HG02840 (cell line): ENCODE measurements around the gene ATXN2L.

ENCODE experiments used
- ATAC-seq: cut with Tn5 transposase; IDR thresholded peaks from one replicate; pipeline ENCODE4 v1.9.1; 2021; ENCODE audit warnings: mild to moderate bottlenecking, moderate library complexity, moderate number of reproducible peaks; ENCODE audit not compliant: unreplicated experiment, low FRiP score

The ATXN2L gene

GRCh38 chr16:28835864-28836760 is 13.3 kb downstream of the ATXN2L start:
- no peak for ATAC-seq

DNA sequence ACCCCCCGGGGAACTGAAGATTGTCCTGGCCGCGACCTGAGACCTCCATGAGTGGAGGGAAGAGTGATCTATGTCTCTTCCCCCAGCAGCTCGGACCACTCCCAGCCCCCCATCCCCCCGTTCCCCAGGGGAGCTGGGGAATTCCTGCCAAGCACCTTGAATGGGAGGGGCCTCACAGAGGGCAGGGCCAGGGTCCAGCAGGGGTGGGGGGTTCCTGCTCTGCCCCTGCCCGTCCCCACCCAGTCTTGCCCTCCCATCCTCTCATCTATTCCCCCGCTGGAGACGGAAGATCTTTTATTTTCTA is 13.9 kb downstream of the ATXN2L start:
- no peak for ATAC-seq

DNA sequence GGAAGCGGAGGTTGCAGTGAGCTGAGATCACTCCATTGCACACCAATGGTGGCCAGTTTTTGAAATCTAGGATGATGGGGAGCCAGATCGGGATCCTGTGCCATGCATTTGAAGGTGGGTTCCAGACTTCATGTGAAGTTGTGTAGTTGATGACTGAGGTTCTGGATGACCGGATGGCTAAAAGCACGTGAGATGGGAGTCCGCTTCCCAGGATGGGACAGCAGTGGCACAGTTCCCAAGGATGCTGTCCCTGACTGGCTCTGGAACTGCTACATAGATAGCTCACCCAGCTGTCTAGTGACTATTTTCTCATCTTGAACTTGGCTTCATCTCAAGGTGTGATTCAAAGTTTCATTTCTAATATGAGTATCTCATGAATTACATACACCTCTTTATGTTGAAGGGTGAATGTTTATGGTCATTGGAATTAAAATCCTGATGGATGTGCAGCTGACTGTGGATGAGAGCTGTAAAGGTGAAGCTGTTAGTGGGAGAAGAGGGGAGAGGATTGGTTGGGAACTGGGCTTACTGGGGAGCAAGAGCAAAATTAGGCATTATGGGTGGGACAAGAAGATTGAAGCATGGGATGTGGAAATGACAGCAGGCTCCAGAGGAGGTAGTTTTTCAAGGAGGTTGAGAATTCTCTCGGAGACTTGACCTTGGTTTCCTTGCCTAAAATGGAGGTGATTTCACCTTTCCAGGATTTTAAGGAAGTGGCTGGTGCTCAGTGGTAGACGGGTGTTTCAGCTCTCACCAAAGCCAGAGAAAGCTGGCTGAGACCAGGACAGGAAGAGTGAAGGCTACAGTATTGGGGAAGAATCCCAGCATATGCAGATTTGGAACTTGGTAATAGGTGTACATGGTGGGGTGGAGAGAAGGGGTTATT is 15.1 kb downstream of the ATXN2L start:
- ATAC-seq = no peak

- no peak for ATAC-seq
These were observed 15.7 kb downstream of the ATXN2L start for GRCh38 chr16:28838558-28838918.

- ATAC-seq = no peak
These were observed 16.3 kb downstream of the ATXN2L start for GRCh38 chr16:28839004-28839639.

DNA sequence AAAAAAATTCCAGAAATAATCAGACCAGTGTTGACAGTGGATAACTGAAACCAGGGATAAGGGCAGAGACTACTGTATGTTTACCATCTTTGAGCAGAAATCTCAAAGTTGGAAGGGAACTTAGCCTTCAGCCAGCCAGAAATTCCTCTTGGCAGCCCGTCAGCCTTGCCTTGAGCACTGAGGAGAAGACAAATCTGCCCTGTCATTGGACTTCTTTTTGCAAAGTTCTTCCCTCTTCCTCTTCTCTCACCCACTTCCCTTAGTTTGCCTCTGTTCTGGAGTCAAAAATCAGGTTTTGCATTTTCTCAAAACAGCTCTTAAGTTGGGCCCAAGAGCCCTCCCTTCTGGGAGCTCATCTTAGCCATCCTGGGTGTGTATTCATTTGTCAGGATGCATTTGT is 17.1 kb downstream of the ATXN2L start:
- ATAC-seq = no peak

DNA sequence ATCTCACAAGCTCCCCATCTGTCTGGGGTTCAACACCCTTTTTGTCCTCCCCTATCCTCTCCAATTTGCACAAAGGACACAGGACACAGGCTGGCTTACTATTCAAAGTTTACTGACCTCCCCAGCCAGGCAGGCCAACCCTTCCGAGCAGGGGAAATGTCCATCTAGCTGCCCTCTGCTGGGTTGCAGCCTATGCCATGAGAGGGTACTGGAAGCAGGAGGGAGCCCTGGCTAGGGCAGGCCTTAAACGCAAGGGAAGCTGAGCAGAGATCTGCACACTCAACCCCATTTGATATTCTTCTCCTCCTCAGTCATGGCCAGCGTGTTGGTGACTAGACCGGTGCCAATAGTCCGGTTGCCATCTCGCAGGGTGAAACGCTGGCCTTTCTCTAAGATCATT is 19.9 kb downstream of the ATXN2L start:
- ATAC-seq = no peak

DNA sequence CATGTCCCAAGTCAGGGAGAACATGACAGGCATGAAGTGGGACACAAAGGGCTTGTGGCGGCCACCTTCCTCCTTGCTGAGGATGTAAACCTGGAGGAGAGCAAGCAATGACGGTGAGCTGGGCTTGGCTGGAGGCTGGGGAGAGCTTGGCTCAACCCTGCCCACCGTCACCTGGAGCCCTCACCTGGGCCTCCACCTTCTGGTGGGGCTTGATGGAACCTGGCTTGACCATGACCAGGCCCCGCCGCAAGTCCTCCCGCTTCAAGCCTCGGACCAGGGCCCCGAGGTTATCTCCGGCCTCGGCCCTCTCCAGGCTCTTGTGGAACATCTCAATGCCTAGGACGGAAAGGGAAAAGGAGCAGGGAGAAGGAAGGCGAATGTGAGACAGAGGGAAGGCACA is 21.0 kb downstream of the ATXN2L start:
- no peak for ATAC-seq

GRCh38 chr16:28844226-28844885 is 21.6 kb downstream of the ATXN2L start:
- ATAC-seq = no peak

DNA sequence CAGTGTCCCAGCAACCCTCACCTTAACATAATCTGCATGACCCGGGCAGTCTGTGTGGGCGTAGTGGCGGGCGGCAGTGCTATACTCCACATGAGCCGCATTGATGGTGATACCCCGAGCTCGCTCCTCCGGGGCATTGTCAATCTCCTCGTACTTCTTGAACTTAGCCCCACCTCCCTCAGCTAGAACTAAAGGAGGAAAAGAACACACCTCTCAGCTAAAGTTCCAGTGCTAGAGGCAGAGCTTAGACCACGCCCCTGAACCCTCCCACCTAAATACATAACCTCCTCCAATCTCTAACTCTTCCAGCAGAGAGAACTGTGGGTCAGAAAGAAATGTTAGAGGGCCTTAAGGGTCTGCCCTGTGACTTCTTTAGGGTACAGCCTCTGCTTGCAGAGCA is 22.5 kb downstream of the ATXN2L start:
- ATAC-seq = no peak

- peak; percentile 10 for ATAC-seq
These were observed 22.9 kb downstream of the ATXN2L start for GRCh38 chr16:28845761-28846079.

- ATAC-seq = peak; percentile 85
These were observed 23.5 kb downstream of the ATXN2L start, which contains the start of gene TUFM for GRCh38 chr16:28846080-28846932. TSS of gene TUFM (minus strand) at chr16:28846348. CDS start at chr16:28846269, 79 bp downstream.

GRCh38 chr16:28846933-28847273 is 24.1 kb downstream of the ATXN2L start:
- ATAC-seq = peak; percentile 2

DNA sequence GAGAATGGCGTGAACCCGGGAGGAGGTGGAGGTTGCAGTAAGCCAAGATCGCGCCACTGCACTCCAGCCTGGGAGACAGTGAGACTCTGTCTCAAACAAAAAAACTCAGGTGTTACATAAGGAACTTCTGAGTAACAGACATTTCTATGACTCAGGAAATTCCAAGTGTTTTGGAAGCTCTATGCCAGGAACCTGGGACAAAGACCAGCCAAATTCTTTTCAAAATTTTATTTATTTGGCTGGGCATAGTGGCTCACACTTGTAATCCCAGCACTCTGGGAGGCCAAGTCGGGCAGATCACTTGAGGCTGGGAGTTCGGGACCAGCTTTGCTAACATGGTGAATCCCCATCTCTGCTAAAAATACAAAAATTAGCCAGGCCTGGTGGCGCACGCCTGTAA is 35.6 kb downstream of the ATXN2L start:
- no peak for ATAC-seq

- no peak for ATAC-seq
These were observed 36.5 kb downstream of the ATXN2L start for GRCh38 chr16:28859326-28859725.

GRCh38 chr16:28863929-28864793 is 41.4 kb downstream of the ATXN2L start:
- ATAC-seq = no peak

DNA sequence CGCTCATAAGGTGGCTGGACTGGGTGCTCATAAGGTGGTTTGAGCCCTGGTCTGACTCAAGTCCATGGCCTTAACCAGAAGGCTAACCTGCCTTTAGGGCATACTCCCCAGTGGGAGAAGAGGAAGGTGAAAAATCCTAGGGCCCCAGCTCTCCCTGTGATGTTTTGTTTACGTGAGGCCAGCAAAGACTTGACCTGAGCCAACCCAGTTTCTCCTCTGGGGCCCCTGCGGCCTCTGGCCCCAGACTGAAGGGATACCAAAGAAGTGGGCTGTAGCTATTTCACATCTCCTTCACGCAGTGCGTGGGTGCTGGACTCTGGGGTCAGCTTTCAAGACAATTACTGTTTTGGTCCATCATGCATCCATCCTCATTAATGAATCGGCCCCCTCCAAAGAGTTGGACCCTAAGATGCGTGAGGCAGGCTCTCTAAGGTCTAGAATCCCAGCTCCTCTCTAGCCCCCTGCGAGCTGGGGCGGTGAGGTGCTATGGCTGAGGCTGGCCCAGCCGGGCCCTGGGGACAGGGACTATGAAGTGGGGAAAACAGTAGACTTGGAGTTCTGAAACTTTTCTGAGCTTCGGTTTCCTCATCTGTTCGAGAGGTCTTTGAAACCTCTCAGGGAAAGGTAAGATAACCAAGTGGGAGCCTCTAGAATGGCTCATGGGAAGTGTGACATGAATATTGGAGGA is 42.3 kb downstream of the ATXN2L start:
- ATAC-seq = no peak

DNA sequence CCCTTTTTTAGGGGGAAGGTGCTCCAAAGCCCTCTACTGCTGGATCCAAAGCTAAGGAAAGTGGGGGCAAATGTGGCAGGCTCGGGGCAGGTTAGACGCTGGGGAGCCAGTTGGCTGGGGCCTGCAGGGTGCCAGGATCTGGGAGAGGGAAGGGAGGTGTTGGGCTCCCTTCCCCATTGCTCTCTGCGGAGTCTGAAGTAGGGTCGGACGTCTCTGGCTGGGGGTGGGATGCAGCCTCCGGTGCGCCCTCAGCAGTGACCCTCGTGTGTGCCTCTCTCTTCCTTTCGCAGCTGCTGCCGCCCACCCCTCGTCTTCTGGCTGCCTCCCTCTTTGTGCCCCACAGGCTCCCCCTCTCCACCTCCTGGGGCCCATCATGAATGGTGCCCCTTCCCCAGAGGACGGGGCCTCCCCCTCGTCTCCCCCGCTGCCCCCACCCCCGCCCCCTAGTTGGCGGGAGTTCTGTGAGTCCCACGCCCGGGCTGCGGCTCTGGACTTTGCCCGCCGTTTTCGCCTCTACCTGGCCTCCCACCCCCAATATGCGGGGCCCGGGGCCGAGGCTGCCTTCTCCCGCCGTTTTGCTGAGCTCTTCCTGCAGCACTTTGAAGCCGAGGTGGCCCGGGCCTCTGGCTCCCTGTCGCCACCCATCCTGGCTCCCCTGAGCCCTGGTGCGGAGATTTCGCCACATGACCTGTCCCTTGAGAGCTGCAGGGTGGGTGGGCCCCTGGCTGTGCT is 43.1 kb downstream of the ATXN2L start:
- ATAC-seq = no peak
